Liver (tissue), 3 donors: ENCODE results near the gene ERICH4.

ENCODE experiments used
- ATF3 ChIP-seq: IDR thresholded peaks from 2 replicates; pipeline ENCODE4 v1.6.1; 2016; ENCODE audit warnings: antibody characterized with exemption
- CTCF ChIP-seq: fragments of 150-350 bp; IDR thresholded peaks from 2 replicates; pipeline ENCODE4 v1.5.1; 2017; ENCODE audit warnings: improper control_type of control experiment, low read depth, low read length; ENCODE audit not compliant: missing input control
- RAD21 ChIP-seq, 2 donors: IDR thresholded peaks; 2 replicates each; pipeline ENCODE4 v1.6.1; 2016; ENCODE audit warnings: antibody characterized with exemption in 2 of 2, mild to moderate bottlenecking in 2 of 2
- SP1 ChIP-seq: IDR thresholded peaks from 2 replicates; pipeline ENCODE4 v1.6.1; 2018; ENCODE audit warnings: antibody characterized with exemption, mild to moderate bottlenecking
- donor health status: healthy.
- donor health status: healthy.

DNA sequence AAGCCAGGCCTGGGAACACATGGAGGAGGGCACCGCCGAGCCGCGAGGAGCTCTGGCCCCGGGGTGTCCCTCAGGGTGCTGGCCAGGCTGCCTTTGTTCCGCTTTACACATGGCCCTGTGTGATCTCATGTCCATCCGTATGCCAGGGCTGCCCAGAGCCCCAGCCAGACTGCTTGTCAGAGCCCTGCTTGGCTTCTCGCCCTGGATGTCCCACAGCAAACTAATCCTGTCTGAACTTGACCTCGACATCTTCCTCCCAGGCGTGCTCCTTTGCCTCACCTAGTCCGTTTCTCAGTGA lies 31.0 kb upstream of the ERICH4 start:
- TF ChIP-seq CTCF (no peak), SP1 (no peak), RAD21 (IDR thresholded peaks at IDR 0.05) (no peak), ATF3 (no peak)
